Tibial artery (tissue), 4 donors: Measurements from ENCODE around the gene PLXNB1.

Experiments
- DNase-seq, 2 donors: peaks; one replicate each; pipeline ENCODE4 v3.0.0-alpha.2; 2019
- H3K27ac ChIP-seq, 2 donors: fragments of 200-600 bp; sonication (generic) in 1 of 2; 1 replicate in 1 of 2; 2 replicates in 1 of 2; pipeline ENCODE4 v1.5.1; 2018 to 2019; ENCODE audit warnings: mild to moderate bottlenecking in 1 of 2
- H3K27me3 ChIP-seq, 2 donors: fragments of 200-600 bp; sonication (generic) in 1 of 2; one replicate each; pipeline versions ENCODE4 v1.5.1 to v1.6.0; 2016 to 2019
- H3K36me3 ChIP-seq, 3 donors: fragments of 200-600 bp; sonication (generic) in 2 of 3; one replicate each; pipeline ENCODE4 v1.5.1; 2016 to 2019; ENCODE audit warnings: mild to moderate bottlenecking in 2 of 3
- H3K4me1 ChIP-seq, 4 donors: fragments of 200-600 bp; sonication (generic) in 2 of 4; 1 replicate in 3 of 4; 2 replicates in 1 of 4; pipeline ENCODE4 v1.5.1; 2016 to 2019
- H3K4me3 ChIP-seq, 2 donors: fragments of 200-600 bp; sonication (generic) in 1 of 2; 1 replicate in 1 of 2; 2 replicates in 1 of 2; pipeline ENCODE4 v1.5.1; 2018 to 2019; ENCODE audit warnings: mild to moderate bottlenecking in 2 of 2
- H3K9me3 ChIP-seq, 3 donors: fragments of 200-600 bp; sonication (generic) in 1 of 3; one replicate each; pipeline ENCODE4 v1.5.1; 2016 to 2019
- CTCF ChIP-seq, 2 experiments: fragments of 200-600 bp in 1 of 2; fragments of 450-650 bp in 1 of 2; IDR thresholded peaks; one replicate each; pipeline ENCODE4 v1.5.1; 2017 to 2019; ENCODE audit warnings: antibody characterized with exemption in 2 of 2, mild to moderate bottlenecking in 1 of 2, moderate library complexity in 1 of 2
- intact Hi-C: fragments of 100-400 bp; cut with DNase I; formaldehyde crosslinking; loops from one replicate; pipeline ENCODE4 v1.15.0; 2023; ENCODE audit warnings: low total_unique reads

Gene PLXNB1

GRCh38 chr3:48446425-48447193 is 16.7 kb upstream of the PLXNB1 start, which contains the start of gene ATRIP:
TSS of gene ATRIP (plus strand) at chr3:48446737. CDS start at chr3:48446846, 109 bp downstream.
- peak within 1 kb of the TSS; percentile 88 to 89 for H3K27ac ChIP-seq
- DNase-seq, result peak; percentile 88 to 95
- no peak for TF ChIP-seq CTCF (IDR thresholded peaks at IDR 0.05)
- no peaks in the 10 kb centered on the region for H3K27me3 ChIP-seq
- intact Hi-C loops, result no loop called here
- H3K4me3 ChIP-seq, result peak within 1 kb of the TSS; percentile 71 to 79
- no peaks in the 10 kb centered on the region for H3K9me3 ChIP-seq
- H3K4me1 ChIP-seq, result peaks cover 0 to 33% (median 22%) of the 10 kb centered on the region in 4 donors
- H3K36me3 ChIP-seq, result peaks cover 7 to 53% (median 33%) of the 10 kb centered on the region in 3 donors

- H3K4me1 ChIP-seq, result peaks cover 0 to 39% (median 27%) of the 10 kb centered on the region in 4 donors
- intact Hi-C loops, result no loop called here
- H3K27ac ChIP-seq, result peak overlapping the region; percentile 88 to 89
- no peak for DNase-seq
- no peaks in the 10 kb centered on the region for H3K9me3 ChIP-seq
- no peak for TF ChIP-seq CTCF (IDR thresholded peaks at IDR 0.05)
- H3K36me3 ChIP-seq, result peaks cover 7 to 48% (median 29%) of the 10 kb centered on the region in 3 donors
- peak overlapping the region; percentile 71 to 79 for H3K4me3 ChIP-seq
- H3K27me3 ChIP-seq, result no peaks in the 10 kb centered on the region
Measured at GRCh38 chr3:48446043-48446424, 16.1 kb upstream of the PLXNB1 start.

GRCh38 chr3:48445277-48445882 is 15.5 kb upstream of the PLXNB1 start:
- H3K4me3 ChIP-seq, result peak overlapping the region in 1 of 2 donors; percentile 71
- intact Hi-C loops, result no loop called here

GRCh38 chr3:48441940-48442339 is 12.1 kb upstream of the PLXNB1 start:
- no peaks in the 10 kb centered on the region for H3K27me3 ChIP-seq
- intact Hi-C loops, result no loop called here
- H3K4me1 ChIP-seq, result peaks cover 5 to 35% (median 25%) of the 10 kb centered on the region in 4 donors
- H3K9me3 ChIP-seq, result no peaks in the 10 kb centered on the region
- no peak for DNase-seq
- peak overlapping the region in 1 of 2 donors; percentile 93 for H3K27ac ChIP-seq
- no peak for TF ChIP-seq CTCF (IDR thresholded peaks at IDR 0.05)
- peaks cover 7 to 37% (median 29%) of the 10 kb centered on the region in 3 donors for H3K36me3 ChIP-seq
- peak overlapping the region in 1 of 2 donors; percentile 96 for H3K4me3 ChIP-seq

More at GRCh38 chr3:48445277-48445882, 15.5 kb upstream of the PLXNB1 start:
- peaks cover 7 to 41% (median 29%) of the 10 kb centered on the region in 3 donors for H3K36me3 ChIP-seq
- no peaks in the 10 kb centered on the region for H3K9me3 ChIP-seq
- TF ChIP-seq CTCF (IDR thresholded peaks at IDR 0.05), result no peak
- DNase-seq, result no peak
- H3K27ac ChIP-seq, result peak overlapping the region; percentile 88 to 89
- no peaks in the 10 kb centered on the region for H3K27me3 ChIP-seq
- peaks cover 0 to 43% (median 30%) of the 10 kb centered on the region in 4 donors for H3K4me1 ChIP-seq

GRCh38 chr3:48440590-48440958 is 10.7 kb upstream of the PLXNB1 start:
- no peak for DNase-seq
- no peaks in the 10 kb centered on the region for H3K27me3 ChIP-seq
- H3K27ac ChIP-seq, result peak overlapping the region; percentile 93 to 94
- H3K36me3 ChIP-seq, result peaks cover 7 to 37% (median 29%) of the 10 kb centered on the region in 3 donors
- intact Hi-C loops, result no loop called here
- peaks cover 5 to 32% (median 18%) of the 10 kb centered on the region in 4 donors for H3K4me1 ChIP-seq
- TF ChIP-seq CTCF (IDR thresholded peaks at IDR 0.05), result no peak
- peak overlapping the region; percentile 84 to 96 for H3K4me3 ChIP-seq
- H3K9me3 ChIP-seq, result no peaks in the 10 kb centered on the region
